GDM1 (cell line): ENCODE measurements around the gene SLC20A1.
"Not testable (repeated sequence)": the region's sequence is repeated elsewhere in the genome, so short reads cannot be mapped to it uniquely, and the experiment has no call there.

ENCODE experiments used
- DNase-seq: peaks from one replicate; lab custom pipeline; 2025; lab: John Stamatoyannopoulos, UW

SLC20A1 gene

GRCh38 chr2:112645310-112646101, at the start of gene SLC20A1:
TSS of gene SLC20A1 (plus strand) at chr2:112645939. CDS start at chr2:112646829, 890 bp downstream.
- DNase-seq: peak; percentile 98

GRCh38 chr2:112597537-112598322, 48.0 kb upstream of the SLC20A1 start:
- DNase-seq: no peak

GRCh38 chr2:112600634-112601033, 45.1 kb upstream of the SLC20A1 start:
- DNase-seq: no peak

GRCh38 chr2:112601754-112602153, 44.0 kb upstream of the SLC20A1 start:
- DNase-seq: no peak

GRCh38 chr2:112602917-112603316, 42.8 kb upstream of the SLC20A1 start:
- no peak for DNase-seq

GRCh38 chr2:112603731-112604130, 42.0 kb upstream of the SLC20A1 start:
- DNase-seq: no peak

GRCh38 chr2:112604952-112605351, 40.8 kb upstream of the SLC20A1 start:
- DNase-seq: no peak

- no peak for DNase-seq
These were observed 39.8 kb upstream of the SLC20A1 start for GRCh38 chr2:112605926-112606325.

- DNase-seq: no peak
These were observed 39.2 kb upstream of the SLC20A1 start for GRCh38 chr2:112606547-112606946.

- no peak for DNase-seq
These were observed 37.9 kb upstream of the SLC20A1 start for GRCh38 chr2:112607680-112608438.

- DNase-seq: not testable (repeated sequence)
These were observed 36.4 kb upstream of the SLC20A1 start for GRCh38 chr2:112609320-112609719.

- not testable (repeated sequence) for DNase-seq
These were observed 33.5 kb upstream of the SLC20A1 start for GRCh38 chr2:112612283-112612682.

GRCh38 chr2:112614201-112614840, 31.4 kb upstream of the SLC20A1 start:
- DNase-seq: no peak

- no peak for DNase-seq
These were observed 30.7 kb upstream of the SLC20A1 start for GRCh38 chr2:112615051-112615450.

GRCh38 chr2:112615798-112616197, 29.9 kb upstream of the SLC20A1 start:
- DNase-seq: not testable (repeated sequence)

GRCh38 chr2:112618383-112618782, 27.4 kb upstream of the SLC20A1 start:
- DNase-seq: no peak

GRCh38 chr2:112621790-112622527, 23.8 kb upstream of the SLC20A1 start:
- no peak for DNase-seq

- DNase-seq: no peak
These were observed 23.2 kb upstream of the SLC20A1 start for GRCh38 chr2:112622528-112622849.

GRCh38 chr2:112623913-112624777, 21.6 kb upstream of the SLC20A1 start:
- DNase-seq: peak; percentile 51

- no peak for DNase-seq
These were observed 20.1 kb upstream of the SLC20A1 start for GRCh38 chr2:112625474-112626114.
